Measurements from ENCODE around the gene SEMA4A. TPM values are rescaled to one million over a fixed set of nuclear protein-coding genes. Genes with fewer than 3 reads are reported as not detected.

Gene SEMA4A
- total and polyA plus RNA-seq, 4 donors: 22.7 to 54.9 (median 36.9) TPM

DNA sequence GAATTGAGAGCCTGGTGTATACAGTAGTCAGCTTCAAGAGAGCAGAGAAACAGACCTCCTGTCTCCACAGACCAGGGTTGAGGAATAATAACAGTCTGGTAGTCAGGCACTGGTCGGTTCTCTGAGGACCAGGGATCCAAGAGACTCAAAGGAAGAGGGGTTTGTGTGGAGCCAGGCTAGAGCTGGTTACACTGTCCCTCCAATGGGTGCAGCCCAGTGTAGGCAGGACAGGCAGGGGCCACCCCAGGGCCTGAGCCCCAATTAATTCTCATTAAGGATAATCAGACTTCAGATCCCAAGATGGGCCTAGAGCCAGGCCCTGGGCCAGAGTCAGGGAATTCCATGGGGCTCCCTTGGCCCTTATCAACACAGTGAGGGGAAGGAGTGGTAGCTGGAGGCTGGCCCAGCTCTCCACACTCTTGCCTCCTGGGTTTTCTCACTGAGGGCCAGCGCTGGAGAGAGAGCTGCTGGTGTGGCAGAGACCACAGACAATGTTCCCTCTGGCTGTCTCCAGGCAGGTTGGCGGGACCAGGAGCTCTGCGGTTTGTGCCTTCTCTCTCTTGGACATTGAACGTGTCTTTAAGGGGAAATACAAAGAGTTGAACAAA lies 9.1 kb downstream of the SEMA4A start:
- Histone ChIP-seq H3K9me3 (ENCODE audit: control insufficient read depth in 4 of 4, insufficient read depth in 3 of 4, low read length in 3 of 4) (no peaks in the 10 kb centered on the region), H3K27me3 (ENCODE audit: control insufficient read depth in 3 of 3, insufficient read depth in 3 of 3, low read length in 2 of 3) (no peaks in the 10 kb centered on the region), H3K27ac (ENCODE audit: low read depth in 1 of 2, low read length in 1 of 2) (peak overlapping the region in 1 of 2 donors; percentile 50), H3K4me3 (no peak overlapping the region), H3K9ac (ENCODE audit: insufficient read depth in 1 of 2, low read length in 2 of 2) (peak overlapping the region in 1 of 2 donors; percentile 34), H3K4me1 (ENCODE audit: control insufficient read depth in 5 of 5, insufficient read depth in 5 of 5, low read length in 5 of 5) (peaks cover 0 to 27% (median 10%) of the 10 kb centered on the region in 5 donors), H3K36me3 (ENCODE audit: control insufficient read depth in 4 of 4, insufficient read depth in 4 of 4, low read length in 4 of 4) (peaks cover 0 to under 1% (median 0%) of the 10 kb centered on the region in 4 donors)
- peak; percentile 35 to 55 (median 53) for DNase-seq
- ATAC-seq (ENCODE audit: insufficient read depth, low FRiP score): no peak
- 77 to 87% methylated on average over 5 of the region's 5 CpGs for WGBS, 2 donors
- TF ChIP-seq, protein P1, sequence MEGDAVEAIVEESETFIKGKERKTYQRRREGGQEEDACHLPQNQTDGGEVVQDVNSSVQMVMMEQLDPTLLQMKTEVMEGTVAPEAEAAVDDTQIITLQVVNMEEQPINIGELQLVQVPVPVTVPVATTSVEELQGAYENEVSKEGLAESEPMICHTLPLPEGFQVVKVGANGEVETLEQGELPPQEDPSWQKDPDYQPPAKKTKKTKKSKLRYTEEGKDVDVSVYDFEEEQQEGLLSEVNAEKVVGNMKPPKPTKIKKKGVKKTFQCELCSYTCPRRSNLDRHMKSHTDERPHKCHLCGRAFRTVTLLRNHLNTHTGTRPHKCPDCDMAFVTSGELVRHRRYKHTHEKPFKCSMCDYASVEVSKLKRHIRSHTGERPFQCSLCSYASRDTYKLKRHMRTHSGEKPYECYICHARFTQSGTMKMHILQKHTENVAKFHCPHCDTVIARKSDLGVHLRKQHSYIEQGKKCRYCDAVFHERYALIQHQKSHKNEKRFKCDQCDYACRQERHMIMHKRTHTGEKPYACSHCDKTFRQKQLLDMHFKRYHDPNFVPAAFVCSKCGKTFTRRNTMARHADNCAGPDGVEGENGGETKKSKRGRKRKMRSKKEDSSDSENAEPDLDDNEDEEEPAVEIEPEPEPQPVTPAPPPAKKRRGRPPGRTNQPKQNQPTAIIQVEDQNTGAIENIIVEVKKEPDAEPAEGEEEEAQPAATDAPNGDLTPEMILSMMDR (IDR thresholded peaks at IDR 0.05; ENCODE audit: control extremely low read depth, extremely low read depth): no peak

DNA sequence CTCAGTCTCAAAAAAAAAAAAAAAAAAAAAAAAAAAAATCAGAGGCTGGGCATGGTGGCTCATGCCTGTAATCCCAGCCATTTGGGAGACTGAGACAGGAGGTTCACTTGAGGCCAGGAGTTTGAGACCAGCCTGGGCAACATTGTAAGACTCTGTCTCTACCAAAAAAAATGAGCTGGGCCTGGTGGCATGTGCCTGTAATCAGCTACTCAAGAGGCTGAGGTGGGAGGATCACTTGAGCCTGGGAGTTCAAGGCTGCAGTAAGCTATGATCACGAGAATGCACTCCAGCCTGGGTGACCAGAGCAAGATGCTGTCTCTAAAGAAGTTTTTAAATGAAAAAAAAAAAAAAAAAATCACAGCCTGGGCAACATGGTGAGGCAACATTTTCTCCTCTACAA lies 10.3 kb downstream of the SEMA4A start:
- Histone ChIP-seq H3K9ac (ENCODE audit: insufficient read depth in 1 of 2, low read length in 2 of 2) (no peak overlapping the region), H3K27me3 (ENCODE audit: control insufficient read depth in 3 of 3, insufficient read depth in 3 of 3, low read length in 2 of 3) (no peaks in the 10 kb centered on the region), H3K9me3 (ENCODE audit: control insufficient read depth in 4 of 4, insufficient read depth in 3 of 4, low read length in 3 of 4) (no peaks in the 10 kb centered on the region), H3K36me3 (ENCODE audit: control insufficient read depth in 4 of 4, insufficient read depth in 4 of 4, low read length in 4 of 4) (no peaks in the 10 kb centered on the region), H3K27ac (ENCODE audit: low read depth in 1 of 2, low read length in 1 of 2) (no peak overlapping the region), H3K4me3 (no peak overlapping the region), H3K4me1 (ENCODE audit: control insufficient read depth in 5 of 5, insufficient read depth in 5 of 5, low read length in 5 of 5) (peaks cover 0 to 27% (median 10%) of the 10 kb centered on the region in 5 donors)
- TF ChIP-seq, protein P1 (IDR thresholded peaks at IDR 0.05; ENCODE audit: control extremely low read depth, extremely low read depth): no peak
- 72 to 96% methylated on average over 1 of the region's 1 CpG for WGBS, 2 donors
- no peak for ATAC-seq (ENCODE audit: insufficient read depth, low FRiP score)
- no peak for DNase-seq

DNA sequence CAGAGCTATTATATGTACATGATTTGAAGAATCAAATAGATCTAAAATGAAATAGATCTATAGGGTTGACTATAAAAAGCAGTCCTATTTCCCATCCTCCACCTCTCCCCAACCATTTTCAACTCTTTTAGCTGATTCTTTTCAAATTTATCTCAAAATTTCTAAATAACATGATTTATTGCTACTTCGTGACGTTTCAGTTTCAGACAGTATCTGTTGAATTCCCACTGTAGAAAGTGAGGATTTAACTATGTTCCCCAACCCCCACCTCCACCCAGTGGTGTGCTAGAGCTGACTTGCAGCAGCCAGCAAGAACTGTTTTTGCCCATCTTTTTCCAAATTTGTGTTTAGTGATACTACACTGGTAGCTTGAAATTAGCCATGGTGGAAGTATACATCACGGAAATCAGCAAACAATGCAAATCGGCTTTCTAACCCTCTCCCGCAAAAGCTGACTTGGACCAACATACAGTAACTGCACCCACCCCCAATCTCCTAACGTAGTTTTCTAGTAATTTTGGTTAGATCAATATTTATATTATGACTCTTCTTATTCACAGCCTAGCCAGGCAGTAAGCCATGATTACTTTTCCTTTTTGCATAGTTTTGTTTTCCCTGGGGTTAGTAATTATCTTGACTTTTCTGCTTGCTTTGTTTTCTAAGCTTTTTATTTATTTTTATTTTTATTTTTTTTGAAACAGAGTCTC lies 10.9 kb downstream of the SEMA4A start:
- H3K27me3 ChIP-seq (ENCODE audit: control insufficient read depth in 3 of 3, insufficient read depth in 3 of 3, low read length in 2 of 3): no peaks in the 10 kb centered on the region
- no peak overlapping the region for H3K27ac ChIP-seq (ENCODE audit: low read depth in 1 of 2, low read length in 1 of 2)
- H3K9ac ChIP-seq (ENCODE audit: insufficient read depth in 1 of 2, low read length in 2 of 2): no peak overlapping the region
- H3K9me3 ChIP-seq (ENCODE audit: control insufficient read depth in 4 of 4, insufficient read depth in 3 of 4, low read length in 3 of 4): no peaks in the 10 kb centered on the region
- no peaks in the 10 kb centered on the region for H3K36me3 ChIP-seq (ENCODE audit: control insufficient read depth in 4 of 4, insufficient read depth in 4 of 4, low read length in 4 of 4)
- DNase-seq: no peak
- TF ChIP-seq, protein P1 (IDR thresholded peaks at IDR 0.05; ENCODE audit: control extremely low read depth, extremely low read depth): no peak
- no peak overlapping the region for H3K4me3 ChIP-seq
- peaks cover 0 to 27% (median 10%) of the 10 kb centered on the region in 5 donors for H3K4me1 ChIP-seq (ENCODE audit: control insufficient read depth in 5 of 5, insufficient read depth in 5 of 5, low read length in 5 of 5)
- ATAC-seq (ENCODE audit: insufficient read depth, low FRiP score): no peak
- 84 to 94% methylated on average over 6 of the region's 6 CpGs for WGBS, 2 donors

Measured in lung (tissue), 12 donors.